Fibroblast of upper back skin (primary cell): Measurements from ENCODE around the gene KRTAP12-2.
"Not testable (repeated sequence)": the region's sequence is repeated elsewhere in the genome, so short reads cannot be mapped to it uniquely, and the experiment has no call there.

ENCODE experiments used
- DNase-seq: peaks from one replicate; pipeline ENCODE4 v3.0.0-alpha.2; 2013

Gene KRTAP12-2

DNA sequence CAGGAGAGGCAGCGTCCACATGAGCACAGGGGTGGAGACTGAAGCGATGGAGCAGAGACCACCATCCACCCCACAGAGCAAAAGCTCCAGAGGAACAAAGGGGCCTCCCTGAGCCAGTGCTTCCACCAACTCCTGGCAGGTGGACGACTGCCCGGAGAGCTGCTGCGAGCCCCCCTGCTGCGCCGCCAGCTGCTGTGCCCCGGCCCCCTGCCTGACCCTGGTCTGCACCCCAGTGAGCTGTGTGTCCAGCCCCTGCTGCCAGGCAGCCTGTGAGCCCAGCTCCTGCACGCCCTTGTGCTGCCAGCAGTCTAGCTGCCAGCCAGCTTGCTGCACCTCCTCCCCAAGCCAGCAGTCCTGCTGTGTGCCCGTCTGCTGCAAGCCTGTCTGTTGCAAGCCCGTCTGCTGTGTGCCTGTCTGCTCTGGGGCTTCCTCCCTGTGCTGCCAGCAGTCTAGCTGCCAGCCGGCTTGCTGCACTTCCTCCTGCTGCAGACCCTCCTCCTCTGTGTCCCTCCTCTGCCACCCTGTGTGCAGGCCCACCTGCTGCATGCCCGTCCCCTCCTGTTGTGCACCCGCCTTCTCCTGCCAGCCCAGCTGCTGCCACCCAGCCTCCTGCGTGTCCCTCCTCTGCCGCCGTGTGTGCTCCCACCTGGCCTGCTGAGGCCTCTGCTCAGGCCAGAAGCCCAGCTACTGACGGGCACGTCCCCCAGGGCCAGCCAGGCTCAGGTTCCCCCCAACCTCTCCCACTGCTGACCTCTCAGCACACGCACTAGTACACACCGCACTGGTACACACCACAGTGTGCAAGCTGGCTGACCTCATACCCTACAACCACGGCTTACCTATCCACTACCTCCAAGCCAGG is 35.6 kb upstream of the KRTAP12-2 start:
- DNase-seq = no peak

DNA sequence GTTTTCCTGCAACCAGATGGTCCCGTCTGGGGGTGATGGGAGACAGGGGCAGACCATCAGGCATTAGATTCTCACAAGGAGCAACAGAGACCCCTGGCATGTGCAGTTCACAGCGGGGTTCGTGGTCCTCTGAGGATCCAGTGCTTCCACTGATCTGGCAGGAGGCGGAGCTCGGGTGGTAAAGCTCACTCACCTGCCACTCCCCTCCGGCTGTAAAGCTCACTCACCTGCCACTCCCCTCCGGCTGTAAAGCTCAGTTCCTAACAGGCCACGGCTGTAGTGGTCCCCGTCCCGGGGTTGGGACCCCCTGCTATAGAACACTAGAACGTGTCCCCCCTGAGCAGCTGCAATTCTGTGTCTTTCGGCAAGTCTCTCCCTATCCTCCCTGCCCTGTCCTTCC is 34.8 kb upstream of the KRTAP12-2 start:
- DNase-seq = no peak

DNA sequence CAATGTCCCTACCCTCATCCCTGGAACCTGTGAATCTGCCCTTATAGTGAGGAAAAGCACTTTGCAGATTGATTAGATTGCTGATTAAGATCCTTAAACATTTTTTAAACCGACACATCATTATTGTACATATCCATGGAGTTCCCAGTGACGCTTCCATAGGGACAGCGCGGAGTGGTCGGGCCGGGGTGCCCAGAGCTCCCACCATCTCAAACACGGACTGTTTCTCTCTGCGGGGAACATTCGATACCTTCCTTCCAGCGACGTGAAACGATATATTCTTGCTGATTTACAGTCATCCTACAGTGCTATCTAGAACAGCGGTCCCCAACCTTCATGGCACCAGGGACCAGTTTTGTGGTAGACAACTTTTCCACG is 34.3 kb upstream of the KRTAP12-2 start:
- DNase-seq = no peak

DNA sequence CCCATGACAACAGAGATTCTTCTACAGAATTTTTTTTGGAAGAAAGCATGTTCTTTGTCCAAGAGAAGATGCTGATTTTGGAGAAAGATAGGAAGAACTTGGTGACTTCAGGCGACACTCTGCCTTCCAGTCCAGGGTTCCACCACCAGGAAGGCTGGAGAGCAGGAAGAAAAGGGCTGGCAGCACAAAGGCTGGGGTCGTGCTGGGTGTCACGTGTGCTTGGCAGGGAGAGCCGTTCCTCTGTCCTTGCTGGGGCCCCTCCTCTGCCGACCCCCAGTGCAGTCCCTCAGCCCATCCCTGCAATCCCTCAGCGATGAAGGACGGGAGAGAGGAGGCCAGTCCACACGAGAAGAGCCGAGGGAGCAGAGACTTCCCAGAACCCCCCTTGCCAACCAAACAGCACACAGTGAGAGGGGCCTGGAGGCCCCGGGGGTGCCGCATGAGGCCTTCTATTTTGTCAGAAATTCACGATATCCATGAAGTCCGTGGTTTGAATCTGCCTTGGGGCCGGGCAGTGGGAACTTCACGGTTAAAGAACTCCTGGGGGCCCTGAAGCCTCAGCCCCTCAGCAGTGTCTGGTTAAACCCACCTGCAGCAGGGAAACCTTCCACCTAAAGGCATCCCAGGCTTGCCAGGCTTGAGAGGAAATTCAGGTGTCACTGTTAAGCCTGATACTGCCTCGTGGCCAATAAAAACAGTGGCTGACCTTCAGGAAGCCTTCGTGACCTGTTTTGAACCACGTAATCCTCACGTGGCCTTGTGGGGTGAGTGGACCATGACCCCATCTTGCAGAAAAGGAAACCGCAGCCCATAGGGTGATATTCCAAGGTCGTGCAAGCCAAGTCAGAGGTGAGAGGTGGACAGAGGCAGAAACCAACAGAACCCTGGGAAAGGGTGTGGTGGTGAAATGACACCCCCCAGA is 33.6 kb upstream of the KRTAP12-2 start:
- DNase-seq = no peak

DNA sequence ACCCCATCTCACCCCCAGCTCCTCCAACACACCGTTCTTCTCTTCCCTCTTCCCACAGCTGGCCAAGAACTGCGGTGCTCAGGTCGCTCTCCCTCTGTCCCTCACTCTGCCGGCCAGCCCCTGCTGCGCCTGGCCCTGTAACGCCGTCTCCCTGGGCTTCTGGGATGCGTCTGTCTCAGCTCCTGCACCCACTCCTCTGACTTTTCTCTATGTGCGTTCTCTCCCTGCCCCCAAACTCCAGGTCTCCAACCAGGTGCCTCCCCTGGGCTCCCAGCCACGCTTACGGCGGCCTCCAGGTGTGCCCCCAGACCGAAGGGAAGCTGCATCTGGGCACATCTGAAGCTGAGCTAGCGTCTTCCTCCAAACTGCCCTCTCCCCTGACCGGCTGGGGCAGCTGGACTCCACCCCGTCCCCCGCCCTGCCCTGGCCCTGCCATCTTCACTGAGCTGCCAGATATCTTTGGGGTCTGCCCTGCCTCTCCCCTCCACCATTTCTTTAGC is 32.8 kb upstream of the KRTAP12-2 start:
- no peak for DNase-seq

DNA sequence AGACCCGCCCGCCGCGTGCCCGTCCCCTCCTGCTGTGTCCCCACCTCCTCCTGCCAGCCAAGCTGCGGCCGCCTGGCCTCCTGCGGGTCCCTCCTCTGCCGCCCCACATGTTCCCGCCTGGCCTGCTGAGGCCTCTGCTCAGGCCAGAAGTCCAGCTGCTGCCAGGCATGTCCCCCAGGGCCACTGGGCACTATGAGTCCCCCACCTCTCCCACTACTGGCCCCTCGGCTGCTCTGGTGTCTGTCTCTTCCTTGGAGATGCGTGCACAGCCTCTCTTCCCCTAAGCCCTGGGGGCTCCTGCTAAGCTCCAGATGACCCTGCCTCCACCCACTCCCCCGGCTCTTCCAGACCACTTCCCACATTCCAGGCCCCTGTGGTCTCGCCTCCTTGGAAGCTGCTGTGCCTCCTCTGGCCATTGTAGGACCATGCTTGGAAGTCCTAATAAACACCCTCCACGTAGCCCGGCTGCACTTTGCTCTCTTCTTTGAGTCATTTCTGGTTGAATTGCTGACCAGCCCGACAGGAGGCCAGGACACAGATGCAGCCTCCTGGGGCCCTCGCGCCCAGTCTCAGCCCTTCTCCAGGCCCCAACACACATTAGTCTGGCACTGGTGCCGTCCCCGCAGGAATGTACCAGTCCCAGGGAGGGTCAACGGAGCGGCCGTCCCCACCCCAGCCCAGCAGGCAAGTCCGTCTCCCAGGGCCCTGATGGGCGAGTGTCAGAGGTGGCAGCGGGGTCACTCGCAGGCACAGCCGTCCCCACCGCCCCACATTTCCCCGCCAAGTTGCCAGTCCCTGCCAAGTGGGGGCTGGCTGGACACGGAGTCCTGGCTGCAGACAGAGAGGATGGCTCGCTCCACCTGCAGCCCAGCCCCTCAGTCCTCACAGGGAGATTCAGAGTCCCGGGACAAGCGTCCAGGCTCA is 31.3 kb upstream of the KRTAP12-2 start:
- DNase-seq = no peak

DNA sequence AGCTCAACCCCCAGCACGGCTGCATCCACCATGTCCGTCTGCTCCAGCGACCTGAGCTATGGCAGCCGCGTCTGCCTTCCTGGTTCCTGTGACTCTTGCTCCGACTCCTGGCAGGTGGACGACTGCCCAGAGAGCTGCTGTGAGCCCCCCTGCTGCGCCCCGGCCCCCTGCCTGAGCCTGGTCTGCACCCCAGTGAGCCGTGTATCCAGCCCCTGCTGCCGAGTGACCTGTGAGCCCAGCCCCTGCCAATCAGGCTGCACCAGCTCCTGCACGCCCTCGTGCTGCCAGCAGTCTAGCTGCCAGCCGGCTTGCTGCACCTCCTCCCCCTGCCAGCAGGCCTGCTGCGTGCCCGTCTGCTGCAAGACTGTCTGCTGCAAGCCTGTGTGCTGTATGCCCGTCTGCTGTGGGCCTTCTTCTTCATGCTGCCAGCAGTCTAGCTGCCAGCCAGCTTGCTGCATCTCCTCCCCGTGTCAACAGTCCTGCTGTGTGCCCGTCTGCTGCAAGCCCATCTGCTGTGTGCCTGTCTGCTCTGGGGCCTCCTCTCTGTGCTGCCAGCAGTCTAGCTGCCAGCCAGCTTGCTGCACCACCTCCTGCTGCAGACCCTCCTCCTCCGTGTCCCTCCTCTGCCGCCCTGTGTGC is 30.6 kb upstream of the KRTAP12-2 start, which contains the start of gene KRTAP10-12:
Gene KRTAP10-12 (plus strand): TSS at position 1 of the 639 bp plus-strand sequence. CDS start 30 bp downstream, at position 31.
- DNase-seq = not testable (repeated sequence)

DNA sequence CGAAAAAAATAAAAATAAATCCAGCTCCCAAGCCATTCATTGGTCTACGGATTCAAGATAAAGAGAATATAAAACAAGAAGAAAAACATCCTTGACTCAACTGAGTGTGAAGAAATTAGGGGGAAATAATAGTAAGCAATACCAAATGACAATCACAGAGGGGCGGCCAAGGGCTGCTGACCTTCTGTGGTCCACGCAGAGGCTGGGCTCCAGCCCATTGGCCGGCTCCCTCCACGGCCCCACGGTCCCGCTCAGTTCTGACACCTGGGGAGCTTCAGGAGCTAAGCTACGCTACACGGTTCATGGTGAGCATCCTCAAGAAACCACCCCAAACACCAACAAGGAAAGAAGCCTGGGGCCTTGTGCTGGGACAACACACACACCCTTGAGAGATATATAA is 29.8 kb upstream of the KRTAP12-2 start:
- DNase-seq = no peak

DNA sequence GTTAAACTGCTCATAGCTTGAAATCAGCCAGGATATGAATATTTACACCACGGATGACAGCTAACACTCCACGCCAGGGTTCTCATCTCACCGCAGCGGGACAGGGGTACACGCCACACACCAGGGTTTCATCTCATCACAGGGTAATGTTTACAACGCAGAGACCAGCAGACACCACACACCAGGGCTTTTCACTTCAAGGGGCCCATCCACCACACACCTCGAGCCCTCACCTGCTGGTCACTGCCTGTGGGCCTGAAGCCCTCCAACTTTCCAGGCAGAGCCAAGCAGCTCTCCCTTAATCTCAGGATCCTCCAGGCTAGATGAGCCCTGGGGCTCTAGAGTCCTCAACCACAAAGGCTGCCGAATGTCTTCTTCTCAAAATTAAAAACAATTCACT is 28.9 kb upstream of the KRTAP12-2 start:
- no peak for DNase-seq

DNA sequence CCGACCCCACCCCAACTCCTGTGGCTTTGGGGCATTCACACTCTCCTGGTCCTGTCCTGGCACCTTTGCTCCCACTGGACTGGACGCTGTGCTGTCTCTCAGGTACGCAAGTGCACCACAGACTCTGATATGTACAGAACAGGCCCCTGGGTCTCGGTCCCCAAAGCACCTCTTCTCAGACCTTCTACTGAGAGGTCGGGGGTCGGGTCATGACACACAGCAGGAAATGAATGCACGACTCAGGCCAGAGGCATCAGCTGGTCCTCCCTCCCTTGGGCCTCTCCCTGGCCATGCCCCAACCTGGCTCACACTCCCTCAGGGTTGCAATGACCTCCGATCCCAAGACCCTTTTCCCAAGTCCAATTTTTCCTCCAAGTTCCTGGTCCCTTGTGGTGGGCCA is 28.5 kb upstream of the KRTAP12-2 start:
- DNase-seq = no peak

DNA sequence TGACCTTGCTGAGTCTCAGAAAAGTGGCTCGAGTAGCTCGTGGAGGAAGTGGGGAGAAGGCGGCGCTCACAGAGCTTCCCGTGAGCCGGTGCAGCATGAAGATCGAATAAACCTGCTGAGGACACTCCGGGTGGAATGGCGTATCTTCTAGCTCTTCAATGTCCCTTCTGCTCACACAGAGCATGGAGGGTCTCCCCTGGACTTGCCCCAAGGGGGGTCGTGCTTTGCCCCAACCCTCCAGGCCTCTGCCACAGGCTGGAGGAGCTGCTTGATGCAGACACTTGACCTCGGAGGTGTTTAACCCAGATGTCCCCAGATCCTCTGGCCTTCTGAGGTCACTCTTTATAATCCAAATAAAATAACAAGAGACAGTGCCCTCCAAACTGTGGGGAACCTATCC is 28.0 kb upstream of the KRTAP12-2 start:
- DNase-seq = no peak

DNA sequence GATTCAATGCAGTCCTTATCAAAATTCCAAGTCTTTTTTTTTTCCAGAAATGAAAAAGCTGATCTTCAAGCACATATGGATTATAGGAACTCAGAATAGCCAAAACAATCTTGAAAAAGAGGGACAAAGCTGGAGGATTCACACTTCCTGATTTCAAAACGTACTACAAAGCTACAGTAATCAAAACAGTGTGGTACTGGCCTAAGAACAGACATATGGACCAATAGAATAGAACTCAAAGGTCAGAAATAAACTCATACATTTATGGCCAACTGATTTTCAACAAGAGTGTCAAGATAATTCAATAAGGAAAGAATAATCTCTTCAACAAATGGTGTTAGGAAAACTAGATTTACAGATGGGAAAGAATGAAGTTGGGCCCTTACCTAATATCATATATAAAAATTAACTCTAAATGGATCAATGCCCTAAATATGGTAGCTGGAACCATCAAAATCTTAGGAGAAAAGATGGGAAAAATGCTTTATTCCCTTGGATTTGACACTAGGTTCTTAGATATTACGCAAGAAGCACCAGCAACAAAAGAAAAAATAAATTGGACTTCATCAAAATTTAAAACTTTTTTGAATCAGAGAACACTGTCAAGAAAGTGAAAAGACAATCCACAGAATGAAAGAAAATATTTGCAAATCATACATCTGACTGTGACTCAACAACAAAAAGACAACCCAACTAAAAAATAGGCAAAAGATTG is 26.2 kb upstream of the KRTAP12-2 start:
- DNase-seq = no peak

DNA sequence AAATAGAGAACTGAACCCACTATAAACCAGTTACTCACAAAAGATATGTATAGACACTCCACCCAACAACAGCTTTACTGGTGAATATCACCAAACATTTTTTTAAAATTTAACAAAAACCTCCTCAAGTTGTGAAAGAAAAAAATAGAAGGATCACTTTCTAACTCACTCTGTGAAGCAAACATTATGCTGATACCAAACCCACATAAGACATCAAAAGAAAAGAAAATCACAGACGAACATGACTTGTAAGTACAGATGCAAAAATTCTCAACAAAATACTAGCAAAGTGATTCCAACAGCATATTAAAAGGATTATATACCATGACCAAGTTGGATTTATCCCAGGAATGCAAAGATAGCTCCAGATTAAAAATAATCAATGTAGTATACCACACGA is 25.0 kb upstream of the KRTAP12-2 start:
- DNase-seq = no peak

DNA sequence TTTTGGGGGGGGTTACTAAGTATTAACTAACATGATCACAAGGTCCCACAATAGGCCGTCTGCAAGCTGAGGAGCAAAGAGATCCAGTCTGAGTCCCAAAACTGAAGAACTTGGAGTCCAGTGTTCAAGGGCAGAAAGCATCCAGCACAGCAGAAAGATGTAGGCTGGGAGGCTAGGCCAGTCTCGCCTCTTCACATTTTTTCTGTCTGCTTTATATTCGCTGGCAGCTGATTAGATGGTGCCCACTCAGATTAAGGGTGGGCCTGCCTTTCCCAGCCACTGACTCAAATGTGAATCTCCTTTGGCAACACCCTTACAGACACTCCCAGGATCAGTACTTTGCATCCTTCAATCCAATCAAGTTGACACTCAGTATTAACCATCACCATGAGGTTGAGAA is 23.0 kb upstream of the KRTAP12-2 start:
- not testable (repeated sequence) for DNase-seq

DNA sequence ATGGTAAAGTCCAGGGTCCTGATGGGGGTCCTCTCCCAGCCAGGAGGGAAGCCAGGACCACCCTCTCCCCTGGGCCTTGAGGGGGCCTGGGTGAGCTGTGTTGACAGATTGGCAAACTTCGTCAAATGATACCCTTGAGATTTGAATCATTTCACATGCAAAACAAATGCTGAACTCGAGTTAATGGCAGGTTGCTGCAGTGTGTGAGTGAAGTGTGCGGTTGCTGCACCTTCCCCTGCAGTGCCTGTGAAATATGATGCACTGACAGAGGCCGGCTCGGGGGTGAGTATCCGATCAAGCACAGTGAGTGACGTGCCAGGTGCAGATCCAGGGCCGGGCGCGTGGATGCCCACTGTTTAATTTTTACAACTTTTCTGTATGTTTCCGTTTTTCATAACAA is 20.9 kb upstream of the KRTAP12-2 start:
- no peak for DNase-seq

DNA sequence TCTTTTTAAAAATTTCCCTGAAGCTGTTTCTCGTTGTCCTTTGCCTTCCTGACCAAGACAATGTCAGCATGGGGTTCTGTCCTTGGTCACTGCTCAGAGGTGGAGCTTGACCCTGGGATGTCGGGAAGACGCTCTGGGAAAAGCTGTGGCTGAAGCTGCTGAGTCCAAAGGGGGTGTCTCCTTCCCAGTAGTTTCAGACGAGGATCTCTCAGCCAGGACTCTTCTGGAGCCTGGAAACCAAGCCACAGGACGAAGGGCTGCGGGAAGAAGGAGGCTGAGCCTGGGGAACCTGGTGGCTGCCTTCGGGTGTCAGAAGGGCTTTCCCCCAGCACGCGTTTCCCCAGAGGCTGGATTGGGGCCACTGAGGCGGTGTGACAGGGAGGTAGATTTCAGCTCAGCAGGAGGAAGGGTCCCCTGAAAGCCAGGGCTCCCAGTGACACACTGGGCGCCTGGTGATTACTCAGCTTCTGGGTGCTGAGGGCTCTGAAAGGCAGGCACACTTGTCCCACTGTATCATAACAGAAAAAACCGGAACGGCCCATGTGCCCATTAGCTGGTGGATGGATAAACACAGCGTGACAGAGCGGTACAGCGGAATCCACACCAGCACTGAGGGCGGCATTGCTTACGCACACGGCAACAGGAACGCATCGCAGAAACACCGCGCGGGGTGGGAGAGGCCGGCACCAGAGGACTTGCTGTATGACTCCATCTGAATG is 20.3 kb upstream of the KRTAP12-2 start:
- DNase-seq = no peak

DNA sequence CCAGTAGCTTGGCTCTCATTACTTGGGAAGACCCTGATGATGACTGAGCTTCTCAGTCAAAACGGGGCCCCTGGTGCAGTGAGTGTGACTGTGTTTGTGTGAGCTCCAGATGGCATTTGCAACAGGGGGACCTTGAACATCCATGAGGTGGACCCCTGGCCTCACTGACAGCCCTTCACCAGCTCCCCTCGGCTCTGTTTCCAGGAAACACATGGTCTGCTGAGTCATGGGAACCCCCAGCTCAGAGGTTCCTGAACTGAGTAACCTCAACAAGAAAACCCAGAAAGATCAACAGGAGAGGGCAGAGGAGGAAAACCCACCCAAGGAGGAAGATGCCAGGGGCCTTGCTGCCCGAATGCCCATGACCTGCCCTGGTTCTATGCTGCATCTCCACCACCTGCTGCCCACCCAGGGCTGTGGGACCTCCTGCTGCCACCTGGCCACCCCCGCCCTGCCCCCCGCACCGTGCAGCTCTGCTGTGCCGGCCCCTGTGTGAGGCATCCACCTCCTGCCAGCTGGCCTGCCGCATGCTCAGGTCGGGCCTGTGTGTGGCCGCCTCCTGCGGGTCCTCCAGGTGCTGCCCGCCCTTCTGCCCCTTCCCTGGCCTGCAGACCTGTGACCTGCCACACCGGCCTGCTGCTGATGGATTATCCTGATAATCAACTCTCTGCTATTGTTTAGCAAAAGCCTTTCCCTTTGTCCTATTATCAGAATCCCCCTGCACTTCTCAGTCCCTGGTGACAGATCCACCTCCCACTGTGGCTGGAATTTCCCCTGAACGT is 19.5 kb upstream of the KRTAP12-2 start:
- DNase-seq = no peak

DNA sequence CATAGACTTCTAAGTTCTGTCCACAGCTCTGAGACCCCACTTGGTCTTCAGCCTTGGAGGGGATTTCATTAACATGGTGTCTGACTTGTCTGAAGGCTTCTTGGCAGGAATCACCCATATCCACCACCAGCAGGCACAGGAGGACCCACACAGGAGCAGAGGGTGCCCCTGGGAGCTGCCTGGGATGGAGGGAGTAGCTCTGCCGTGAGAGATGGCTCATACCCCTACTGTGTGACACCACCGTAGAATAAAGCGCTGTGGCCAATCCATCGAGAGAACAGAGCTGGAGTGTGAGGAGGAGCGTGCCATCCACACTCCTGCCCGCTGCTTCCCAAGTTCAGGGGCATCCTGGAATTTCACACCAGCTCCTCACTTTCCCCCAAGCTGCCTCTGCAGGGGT is 18.3 kb upstream of the KRTAP12-2 start:
- not testable (repeated sequence) for DNase-seq

DNA sequence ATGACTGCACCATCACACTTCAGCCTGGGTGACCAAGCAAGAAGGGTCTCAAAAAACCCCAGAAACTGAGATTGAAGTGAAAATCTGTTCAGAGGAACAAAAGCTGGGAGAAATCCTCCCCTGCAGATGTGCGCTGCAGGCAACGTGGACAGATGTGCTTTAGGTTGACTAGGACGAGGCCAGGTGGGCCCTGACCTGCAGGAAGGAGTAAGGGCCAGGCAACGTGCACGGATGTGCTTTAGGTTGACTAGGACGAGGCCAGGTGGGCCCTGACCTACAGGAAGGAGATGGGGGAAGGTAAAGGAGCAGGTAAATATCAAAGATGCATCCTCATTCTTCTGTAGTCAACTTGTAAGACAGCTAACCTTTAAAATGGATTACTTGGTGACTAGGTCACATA is 17.8 kb upstream of the KRTAP12-2 start:
- no peak for DNase-seq

DNA sequence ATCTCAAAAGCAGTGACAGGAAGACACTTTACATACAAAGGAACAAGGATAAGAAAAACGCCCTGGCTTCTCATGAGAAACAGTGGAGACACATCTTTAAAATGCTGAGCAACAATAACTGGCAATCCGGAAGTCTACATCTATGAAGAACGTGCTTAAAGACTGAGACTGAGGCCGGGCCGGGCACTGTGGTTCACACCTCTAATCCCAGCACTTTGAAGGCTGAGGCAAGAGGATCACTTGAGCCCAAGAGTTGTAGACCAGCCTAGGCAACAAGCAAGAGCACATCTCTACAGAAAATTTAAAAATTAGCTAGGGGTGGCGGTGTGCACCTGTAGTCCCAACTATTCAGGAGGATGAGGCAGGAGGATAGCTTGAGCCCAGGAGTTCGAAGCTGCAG is 17.4 kb upstream of the KRTAP12-2 start:
- no peak for DNase-seq
